ENCODE measurements around the gene LHFPL3. TPM values are rescaled to one million over a fixed set of nuclear protein-coding genes. Genes with fewer than 3 reads are reported as not detected.

The LHFPL3 gene
- total RNA-seq, 1 donor from 2014 or later: not detected

- TF ChIP-seq, protein P1, sequence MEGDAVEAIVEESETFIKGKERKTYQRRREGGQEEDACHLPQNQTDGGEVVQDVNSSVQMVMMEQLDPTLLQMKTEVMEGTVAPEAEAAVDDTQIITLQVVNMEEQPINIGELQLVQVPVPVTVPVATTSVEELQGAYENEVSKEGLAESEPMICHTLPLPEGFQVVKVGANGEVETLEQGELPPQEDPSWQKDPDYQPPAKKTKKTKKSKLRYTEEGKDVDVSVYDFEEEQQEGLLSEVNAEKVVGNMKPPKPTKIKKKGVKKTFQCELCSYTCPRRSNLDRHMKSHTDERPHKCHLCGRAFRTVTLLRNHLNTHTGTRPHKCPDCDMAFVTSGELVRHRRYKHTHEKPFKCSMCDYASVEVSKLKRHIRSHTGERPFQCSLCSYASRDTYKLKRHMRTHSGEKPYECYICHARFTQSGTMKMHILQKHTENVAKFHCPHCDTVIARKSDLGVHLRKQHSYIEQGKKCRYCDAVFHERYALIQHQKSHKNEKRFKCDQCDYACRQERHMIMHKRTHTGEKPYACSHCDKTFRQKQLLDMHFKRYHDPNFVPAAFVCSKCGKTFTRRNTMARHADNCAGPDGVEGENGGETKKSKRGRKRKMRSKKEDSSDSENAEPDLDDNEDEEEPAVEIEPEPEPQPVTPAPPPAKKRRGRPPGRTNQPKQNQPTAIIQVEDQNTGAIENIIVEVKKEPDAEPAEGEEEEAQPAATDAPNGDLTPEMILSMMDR (conservative IDR thresholded peaks at IDR 0.05; ENCODE audit: low read depth, low read length): no peak
Measured at GRCh38 chr7:104804696-104805095, 476.3 kb downstream of the LHFPL3 start.

GRCh38 chr7:104805449-104806317 is 477.3 kb downstream of the LHFPL3 start:
- DNase-seq (ENCODE audit: low read depth): no peak
- H3K4me3 ChIP-seq (ENCODE audit: low read depth, low read length): no peak overlapping the region
- TF ChIP-seq, protein P1 (conservative IDR thresholded peaks at IDR 0.05; ENCODE audit: low read depth, low read length): no peak

More at GRCh38 chr7:104804696-104805095, 476.3 kb downstream of the LHFPL3 start:
- DNase-seq (ENCODE audit: low read depth): no peak
- no peak overlapping the region for H3K4me3 ChIP-seq (ENCODE audit: low read depth, low read length)

- H3K4me3 ChIP-seq (ENCODE audit: low read depth, low read length): no peak overlapping the region
- TF ChIP-seq, protein P1 (conservative IDR thresholded peaks at IDR 0.05; ENCODE audit: low read depth, low read length): no peak
Measured at GRCh38 chr7:104807671-104808070, 479.3 kb downstream of the LHFPL3 start.

GRCh38 chr7:104809906-104810305 is 481.5 kb downstream of the LHFPL3 start:
- no peak for DNase-seq (ENCODE audit: low read depth)
- H3K4me3 ChIP-seq (ENCODE audit: low read depth, low read length): no peak overlapping the region
- TF ChIP-seq, protein P1 (conservative IDR thresholded peaks at IDR 0.05; ENCODE audit: low read depth, low read length): no peak

More at GRCh38 chr7:104807671-104808070, 479.3 kb downstream of the LHFPL3 start:
- no peak for DNase-seq (ENCODE audit: low read depth)

DNA sequence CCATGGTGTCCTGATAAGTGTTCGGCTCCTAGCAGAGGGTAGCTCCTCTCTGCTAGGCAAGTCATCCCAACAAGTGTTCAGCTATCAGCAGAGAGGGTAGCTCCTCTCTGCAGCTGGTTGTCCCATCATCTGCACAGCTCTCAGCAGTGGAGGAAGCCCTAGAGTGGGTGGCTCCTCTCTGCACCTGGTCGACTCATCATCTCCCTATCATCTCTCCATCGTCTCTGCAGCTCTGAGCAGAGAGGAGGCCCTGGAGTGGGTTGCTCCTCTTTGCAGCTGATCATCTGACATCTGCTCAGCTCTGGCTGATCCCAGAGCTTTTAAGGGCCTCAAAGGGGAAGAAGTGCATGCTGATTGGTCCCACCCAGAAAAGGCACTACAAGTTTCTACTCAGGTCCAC is 485.7 kb downstream of the LHFPL3 start:
- no peak for DNase-seq (ENCODE audit: low read depth)
- no peak overlapping the region for H3K4me3 ChIP-seq (ENCODE audit: low read depth, low read length)
- TF ChIP-seq, protein P1 (conservative IDR thresholded peaks at IDR 0.05; ENCODE audit: low read depth, low read length): no peak

DNA sequence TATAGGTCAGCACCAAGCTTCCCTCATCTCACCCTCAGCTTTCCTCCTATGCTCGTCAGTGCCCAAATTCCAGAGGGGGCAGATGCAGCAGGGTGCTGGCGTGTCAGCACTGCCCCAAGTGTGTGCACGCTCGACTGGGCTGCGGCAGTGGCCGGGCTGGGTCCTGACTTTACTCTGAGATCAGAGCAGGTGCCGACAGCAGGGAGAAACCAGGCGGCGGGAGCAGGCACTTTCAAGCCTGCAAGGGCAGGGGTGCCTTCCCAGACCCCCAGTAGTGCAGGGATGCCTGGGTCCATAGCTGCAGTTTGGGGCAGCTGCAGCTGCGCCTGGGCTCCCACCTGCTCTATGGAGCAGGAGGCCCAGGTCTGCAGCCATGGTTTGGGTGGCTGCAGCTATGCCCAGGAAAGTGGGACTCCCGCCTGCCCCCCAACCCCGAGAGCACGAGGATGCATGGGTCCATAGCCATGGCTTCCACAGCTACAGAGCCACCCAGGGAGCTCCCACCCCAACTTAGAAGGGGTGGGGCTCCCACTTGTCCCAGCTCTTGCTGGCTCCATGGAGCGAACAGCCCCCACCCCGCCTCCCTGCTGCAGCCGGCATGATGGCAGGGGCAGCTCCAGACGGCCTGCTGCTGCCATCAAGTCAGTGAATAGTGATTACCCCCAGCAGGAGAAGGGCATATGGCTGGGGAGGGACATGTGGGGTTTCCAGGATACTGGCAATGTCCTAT is 486.4 kb downstream of the LHFPL3 start:
- TF ChIP-seq, protein P1 (conservative IDR thresholded peaks at IDR 0.05; ENCODE audit: low read depth, low read length): no peak
- no peak for DNase-seq (ENCODE audit: low read depth)
- no peak overlapping the region for H3K4me3 ChIP-seq (ENCODE audit: low read depth, low read length)

Measured in epithelial cell of proximal tubule (primary cell).